ENCODE results near the gene PLXND1.
A peak's percentile ranks its signal among the peaks of the same experiment; 100 is the strongest.

PLXND1 gene

DNA sequence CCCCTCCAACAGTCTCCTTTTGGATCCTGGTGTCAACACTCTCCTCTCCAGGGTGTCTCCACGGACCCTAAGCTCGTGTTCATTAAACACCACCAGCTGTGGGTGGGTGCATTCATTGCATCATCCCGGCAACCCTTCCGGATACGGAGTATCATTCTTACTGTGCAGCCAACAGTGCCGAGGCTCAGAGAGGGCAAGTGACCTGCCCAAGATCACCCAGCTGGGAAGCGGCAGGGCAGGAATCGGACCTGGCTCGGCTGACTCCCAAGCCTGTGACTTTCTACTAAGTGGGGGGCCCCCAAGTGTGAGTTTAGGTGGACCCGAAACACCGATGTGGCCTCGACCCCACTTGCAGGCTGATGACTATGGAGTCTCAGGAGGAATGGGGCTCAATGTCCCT lies 43.1 kb downstream of the PLXND1 start:
- no peak for DNase-seq (ENCODE audit: low read depth)

DNA sequence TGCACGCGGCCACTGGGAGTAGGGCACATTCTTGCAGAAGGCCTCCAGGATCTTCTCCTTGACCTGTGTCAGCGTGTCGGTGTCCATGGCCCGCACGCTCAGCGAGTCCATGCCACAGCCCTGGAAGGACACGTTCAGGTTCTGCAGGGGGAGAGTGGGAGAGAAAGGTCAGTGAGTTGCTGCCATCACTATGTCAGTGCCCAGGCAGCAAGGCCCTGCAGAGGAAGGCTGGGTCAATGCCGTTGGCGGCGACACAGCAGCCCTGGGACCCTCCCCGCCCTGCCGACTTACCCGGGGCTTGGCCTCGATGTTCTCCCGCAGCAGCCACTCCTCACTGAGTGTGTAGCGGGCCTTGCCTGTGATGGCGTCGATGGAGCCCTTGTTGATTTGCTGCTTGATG lies 43.7 kb downstream of the PLXND1 start:
- DNase-seq (ENCODE audit: low read depth), result no peak

DNA sequence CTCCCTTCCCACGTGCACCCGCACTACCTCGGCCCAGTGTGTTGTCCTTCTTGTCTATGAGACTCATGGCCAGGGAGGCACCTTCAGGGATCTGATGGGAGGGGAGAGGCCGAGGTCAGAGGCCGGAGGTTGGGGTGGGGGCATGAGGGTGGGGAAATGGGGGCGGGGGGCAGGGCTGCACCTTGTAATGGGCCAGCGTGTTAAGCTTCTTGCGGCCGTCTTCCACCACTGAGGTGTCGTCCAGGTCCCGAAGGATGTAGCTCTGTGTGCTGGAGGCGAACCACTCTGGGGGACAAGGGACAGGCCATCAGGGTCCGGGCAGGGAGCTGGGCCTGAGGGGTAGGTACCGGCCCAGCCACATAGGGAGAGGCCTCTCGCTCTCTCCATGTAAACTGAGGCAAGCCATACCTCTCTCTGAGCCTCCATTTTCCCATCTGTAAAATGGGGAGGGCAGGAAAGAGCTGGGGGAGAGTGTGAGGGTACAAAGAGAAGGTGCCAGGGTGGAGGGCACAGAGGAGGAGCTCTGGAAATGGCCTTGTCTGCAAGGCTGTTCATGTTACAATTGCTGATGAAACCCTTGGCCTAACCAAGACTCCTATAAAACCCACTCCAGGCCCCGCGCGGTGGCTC lies 44.7 kb downstream of the PLXND1 start:
- no peak for DNase-seq (ENCODE audit: low read depth)

DNA sequence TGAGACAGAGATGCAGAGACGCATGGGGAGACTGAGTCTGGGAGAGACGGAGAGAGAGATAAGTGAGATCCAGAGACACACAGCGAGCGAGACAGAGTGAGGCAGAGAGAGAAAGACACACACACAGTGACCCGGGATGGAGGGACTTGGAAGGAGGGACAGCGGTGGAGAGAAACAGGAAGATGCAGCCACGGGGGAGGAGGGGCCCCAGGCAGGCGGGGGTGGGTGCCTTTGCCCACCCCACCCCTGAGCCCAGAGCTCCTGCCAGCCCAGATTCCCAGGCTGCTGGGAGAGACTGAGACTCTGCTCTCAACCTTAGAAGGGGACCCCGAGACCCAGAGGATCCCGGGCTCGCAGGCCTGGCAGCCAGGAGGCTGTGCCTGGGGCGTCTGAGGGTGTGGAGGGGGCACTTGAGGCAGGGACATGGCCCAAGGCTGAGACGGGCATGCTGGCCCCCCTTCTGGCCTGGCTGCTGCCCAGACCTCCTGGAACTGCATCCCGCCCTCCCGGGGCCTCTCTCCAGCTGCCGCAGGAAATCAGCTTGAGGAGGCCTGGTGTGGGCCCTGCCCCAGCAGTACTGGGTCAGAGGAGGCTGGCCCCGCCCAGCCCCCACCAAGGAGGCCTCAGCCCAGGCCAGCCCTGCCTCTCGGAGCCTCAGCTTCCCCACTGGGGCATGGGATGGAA lies 45.4 kb downstream of the PLXND1 start:
- peak; percentile 12 for DNase-seq (ENCODE audit: low read depth)

DNA sequence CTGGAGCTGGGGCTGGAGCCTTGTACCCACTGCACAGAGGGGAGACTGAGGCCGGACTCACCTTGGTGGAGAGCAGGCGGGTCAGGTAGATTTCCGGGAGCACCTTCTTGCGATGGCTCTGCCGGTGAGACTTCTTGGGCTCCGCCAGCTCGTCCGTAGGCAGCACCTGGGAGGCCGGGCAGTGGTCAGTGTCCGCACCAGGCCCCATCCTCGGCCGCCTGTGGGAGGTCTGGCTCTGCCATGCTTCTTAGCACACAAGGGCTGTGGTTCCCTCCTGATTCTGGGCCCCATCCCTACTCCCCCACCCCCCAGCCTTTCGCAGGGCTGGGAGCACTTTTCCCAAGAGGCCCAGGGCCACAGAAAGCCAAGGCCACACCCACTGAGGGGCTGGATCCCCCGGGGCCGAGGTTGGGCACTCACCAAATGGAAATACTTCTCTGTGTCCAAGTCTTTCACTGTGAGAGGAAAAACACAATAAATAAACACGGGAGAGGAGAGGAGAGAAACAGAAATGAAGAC lies 46.1 kb downstream of the PLXND1 start:
- no peak for DNase-seq (ENCODE audit: low read depth)

DNA sequence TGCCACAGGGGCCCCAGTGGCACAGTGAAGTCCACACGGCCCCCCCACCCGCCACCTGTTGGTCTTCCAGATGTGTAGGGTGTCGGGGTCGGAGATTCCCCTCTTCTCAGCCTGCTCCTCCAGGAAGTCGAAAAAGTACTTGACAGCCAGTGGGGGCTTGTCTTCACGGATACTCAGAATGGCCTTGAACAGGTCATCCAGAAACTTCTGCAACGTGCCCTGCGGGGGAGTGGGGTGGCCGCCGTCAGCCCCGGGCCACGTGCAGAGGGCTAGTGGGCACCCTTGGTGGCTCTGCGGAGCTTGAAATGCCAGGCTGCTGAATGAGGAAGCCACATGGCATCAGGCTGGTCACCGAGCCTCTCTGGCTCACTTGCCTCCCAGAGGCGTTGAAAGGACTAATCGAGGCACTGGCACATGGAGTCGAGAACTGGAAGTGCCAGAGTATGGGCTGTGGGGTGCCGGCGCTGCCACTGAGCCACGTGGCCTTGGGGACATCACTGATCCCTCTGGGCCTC lies 46.9 kb downstream of the PLXND1 start:
- no peak for DNase-seq (ENCODE audit: low read depth)

DNA sequence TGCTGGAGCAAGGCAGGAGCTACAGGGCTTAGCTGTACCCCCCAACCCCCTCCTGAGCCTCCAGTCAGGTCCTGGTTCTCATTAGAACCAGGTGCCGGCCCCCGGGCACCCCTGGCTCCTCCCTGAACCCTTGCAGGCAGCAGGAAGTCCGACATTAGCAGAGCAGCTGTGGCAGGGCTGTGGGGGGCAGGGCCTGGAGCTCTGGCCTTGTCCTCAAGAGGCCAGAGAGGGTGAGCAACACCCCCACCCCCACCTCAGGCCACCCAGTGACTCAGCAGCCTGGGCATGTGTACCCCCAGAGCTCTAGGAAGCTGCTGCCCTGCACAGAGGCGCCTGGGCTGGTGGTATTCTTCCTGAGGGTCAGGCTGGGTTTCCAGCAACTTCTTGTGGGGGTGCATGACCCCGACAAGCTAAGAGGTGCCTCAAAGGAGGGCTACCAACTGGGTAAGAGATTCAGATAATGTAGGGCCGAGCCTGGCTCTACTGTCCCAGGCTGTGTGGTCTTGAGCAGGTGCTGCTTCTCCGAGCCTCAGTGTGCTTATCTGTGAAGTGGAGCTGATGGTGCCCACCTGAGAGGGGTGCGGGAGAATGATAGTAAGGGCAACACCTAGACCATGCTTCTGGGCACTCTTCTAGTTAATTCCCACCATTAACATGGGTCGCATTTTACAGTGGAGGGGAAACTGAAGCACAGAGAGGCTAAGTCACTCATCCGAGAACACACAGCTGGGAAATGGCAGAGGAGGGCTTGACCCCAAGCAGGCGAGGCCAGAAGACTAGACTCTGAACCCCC lies 47.5 kb downstream of the PLXND1 start:
- DNase-seq (ENCODE audit: low read depth), result peak; percentile 54

DNA sequence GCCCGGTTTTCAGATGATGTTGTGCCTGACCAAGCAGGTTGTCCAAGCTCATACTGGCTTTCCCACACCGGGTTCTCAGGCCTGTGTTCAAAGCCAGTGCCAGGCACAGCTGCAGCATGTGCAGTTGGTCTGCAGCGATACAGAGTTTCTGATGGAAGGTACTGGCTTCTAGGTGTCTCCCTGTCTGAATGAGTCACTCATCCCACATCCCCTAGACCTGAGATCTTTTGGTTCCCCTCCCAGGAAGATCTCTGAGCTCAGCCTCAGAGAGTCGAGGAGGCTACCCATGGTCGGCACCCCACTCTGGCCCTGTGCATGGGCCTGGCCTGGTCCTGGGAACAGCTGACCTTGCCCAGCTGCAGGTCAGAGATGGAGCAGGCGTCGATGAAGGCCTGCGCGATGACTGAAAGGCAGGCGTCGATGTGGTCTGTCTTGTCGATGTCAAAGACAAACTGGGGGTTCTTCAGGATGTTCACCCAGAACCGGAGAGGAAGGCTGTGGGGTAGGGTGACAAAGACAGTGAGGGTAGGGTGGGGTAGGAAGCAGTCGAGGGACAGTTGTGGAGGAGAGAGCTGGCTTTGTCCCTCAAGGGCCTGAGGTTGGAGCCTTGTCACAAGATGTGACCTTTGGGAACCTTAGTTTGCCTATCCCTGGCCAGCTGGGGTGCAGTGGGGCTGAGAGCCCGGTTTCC lies 48.2 kb downstream of the PLXND1 start:
- DNase-seq (ENCODE audit: low read depth), result no peak

DNA sequence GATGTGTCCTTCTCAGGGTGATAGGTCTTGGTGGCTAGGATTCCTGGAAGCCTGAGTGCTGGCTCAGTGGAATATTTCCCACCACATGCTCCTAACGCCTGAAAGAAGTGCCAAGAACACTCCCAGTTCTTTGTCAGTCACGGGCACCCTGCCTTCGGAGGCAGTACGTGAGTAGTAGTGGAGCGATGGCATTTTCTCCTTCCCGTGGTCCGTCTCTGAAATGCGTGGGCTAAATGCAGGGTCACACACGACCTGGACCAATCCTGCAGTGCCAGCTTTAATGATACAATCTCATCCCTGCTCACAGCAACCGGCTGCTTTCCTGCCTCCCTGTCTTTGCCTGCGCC lies 49.0 kb downstream of the PLXND1 start:
- DNase-seq (ENCODE audit: low read depth), result no peak

DNA sequence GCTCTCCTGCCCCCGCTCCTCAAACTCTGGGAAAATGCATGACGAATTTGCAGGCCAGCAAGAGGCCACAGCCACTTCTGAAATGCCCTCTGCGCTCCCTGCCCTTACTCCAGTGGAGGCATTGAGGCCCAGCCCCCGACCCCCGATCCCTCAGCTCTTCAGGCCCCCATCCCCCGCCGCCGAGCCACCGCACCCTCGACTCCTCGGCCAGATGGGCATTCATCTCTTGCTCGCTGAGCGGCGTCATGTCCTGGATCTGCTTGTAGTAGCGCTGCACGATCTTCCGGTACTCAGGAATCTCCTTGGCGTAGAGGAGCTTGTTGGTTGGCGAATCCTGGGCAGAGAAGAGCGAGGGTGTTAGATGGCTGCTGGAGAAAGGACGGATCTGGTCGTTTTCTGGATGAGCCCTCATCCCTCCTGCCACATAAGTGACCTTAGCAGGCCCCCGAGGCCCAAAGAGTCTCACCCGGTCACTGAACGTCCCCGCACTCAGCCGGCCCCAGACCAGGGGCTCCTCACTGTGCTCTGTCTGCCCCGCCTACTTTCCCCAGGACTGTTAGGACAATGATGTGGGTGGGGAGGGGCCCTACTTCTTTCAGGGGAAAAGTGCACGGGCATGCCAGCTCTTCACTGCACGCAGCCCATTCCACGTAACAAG lies 49.5 kb downstream of the PLXND1 start:
- no peak for DNase-seq (ENCODE audit: low read depth)

DNA sequence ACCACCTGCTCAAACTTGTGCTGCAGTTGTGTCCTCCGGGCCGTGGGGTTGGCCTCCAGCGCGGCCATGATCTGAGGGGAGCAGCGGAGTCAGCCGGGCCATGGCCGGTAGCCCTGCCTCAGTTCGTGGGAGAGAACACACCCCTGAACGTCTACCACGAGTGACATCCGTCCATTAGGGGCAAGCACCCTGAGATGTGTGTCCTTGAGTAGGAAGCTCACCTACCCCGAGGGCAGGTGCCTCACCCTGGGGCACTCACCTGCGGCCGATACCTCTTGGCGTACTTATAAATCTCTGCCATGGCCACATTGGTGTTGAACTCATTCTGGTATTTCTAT lies 50.1 kb downstream of the PLXND1 start:
- no peak for DNase-seq (ENCODE audit: low read depth)

DNA sequence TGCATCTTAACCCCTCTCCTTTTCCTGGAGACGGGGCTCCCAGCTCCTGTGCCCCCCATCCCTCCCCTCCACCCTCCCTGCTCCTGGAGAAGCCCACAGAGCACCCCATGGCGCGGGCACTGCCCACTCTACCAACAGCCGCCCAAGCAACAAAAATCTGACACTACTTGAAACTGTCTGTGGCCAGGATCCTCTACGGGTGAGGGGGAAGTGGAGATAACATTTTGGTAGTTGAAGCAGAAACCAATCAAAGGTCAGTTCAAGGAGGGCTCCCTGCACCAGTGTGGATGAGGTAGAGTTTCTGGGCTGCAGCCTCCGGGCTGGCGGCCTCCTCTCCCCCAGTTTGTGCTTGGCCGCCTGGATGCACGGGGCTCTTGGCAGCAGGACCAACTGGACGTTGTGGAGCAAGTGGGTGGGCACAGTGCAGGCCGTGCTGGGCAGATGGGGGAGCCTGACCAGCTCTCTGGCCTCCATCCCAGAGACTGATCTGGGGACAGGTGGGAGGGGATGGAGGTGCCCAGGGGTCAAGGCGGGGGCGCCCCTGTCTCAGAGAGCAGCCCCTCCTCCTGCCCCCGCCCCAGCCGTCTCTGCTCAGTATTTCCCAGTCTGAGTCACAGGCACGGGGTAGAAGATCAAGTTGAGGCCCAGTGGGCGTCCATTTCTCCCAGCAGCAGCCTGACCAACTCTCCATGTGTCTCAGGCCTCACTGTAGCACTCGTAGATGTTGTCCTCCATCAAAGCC lies 50.7 kb downstream of the PLXND1 start:
- no peak for DNase-seq (ENCODE audit: low read depth)

DNA sequence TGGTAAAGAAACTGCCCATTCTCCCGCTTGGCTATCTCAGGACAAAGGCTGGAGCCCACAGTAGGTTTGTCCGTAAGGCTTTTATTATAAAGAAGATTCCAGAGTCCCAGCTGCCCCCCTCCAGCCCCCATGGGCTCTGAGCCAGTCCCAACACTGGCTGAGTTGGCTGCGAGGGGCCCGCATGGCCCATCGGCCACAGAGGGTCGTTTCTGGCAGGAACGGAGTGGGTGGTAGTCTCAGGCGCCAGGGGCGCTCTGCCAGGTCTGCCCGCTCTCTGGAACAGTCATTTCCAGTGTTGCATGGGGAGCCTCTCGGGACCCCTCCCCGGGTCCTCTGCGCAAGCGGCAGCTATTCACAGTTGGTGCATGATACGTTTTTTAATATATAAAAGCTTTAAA lies 51.3 kb downstream of the PLXND1 start:
- DNase-seq (ENCODE audit: low read depth), result no peak

DNA sequence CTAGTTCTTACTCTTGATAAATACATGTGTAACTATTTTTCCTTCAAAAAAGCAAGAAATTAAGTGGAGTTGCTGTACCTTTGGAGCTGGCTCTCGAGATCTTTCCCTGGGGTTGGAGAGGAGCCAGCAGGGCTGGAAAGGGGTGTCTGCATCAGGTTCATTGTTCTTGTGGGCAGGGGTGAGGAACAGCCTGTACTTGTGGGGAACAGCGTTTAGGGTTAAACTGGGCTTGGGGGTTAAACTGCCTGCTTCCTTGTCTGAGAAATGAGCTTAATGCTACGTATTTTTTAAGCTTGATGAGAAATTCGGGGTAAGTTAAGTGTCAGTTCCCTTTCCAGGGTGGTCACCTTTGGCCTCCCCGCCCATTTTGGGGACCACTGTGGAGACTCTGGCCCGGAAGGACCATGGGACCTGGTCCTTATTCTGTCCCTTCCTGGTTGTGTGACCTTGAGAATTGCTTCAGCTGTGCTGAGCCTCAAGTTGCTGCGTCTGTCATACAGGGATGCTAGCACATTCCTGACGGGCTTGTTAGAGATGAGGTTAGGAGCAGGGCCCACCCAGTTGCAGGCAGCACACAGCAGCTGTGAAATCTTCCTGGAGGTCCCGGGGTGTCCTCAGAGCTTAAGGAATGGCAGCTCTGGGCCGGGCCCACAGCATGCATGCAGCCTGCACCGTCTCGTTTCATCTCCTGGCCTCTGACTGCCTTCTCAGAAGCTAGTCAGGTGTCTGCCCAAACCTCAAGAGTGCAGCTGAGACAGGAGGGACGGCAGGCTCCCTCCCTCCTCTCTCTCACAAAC lies 51.9 kb downstream of the PLXND1 start:
- DNase-seq (ENCODE audit: low read depth), result no peak

DNA sequence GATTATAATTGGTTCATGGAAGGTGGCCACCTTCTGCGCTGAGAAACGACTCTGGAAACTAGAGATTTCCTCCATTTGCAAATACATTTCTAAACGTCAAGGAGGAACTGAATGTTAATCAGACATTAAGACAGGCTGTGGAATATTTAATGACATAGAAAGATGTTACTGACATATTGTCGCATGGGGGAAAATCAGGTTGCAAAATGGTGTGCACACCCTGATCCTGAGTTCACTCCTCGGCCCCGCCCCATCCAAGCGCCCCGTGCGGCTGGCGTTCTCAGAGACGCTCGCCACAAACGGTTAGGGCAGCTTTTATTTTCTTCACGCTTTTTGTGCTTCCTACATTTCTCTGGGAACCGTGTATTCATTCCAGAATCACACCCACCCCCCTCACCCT lies 52.8 kb downstream of the PLXND1 start:
- DNase-seq (ENCODE audit: low read depth), result no peak

DNA sequence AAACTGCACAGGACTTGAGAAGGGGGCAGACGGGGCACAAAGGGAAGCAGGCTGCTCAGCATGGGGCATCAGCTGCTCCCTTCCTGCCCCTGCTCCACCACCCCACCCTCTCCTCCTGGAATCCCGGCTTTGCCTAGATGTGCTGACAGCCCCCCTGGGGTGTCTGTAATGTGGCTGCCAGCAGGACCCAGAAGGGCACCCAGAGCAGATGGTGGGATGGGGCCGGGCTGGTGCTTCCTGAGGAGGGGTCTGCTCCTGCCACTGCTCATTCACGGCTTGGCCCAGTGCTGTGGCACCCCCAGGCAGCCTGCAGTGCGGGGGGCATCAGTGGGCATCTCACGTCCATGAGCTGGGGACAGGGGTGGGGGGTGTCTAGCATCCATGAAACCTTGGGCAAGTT lies 53.3 kb downstream of the PLXND1 start:
- DNase-seq (ENCODE audit: low read depth), result no peak

DNA sequence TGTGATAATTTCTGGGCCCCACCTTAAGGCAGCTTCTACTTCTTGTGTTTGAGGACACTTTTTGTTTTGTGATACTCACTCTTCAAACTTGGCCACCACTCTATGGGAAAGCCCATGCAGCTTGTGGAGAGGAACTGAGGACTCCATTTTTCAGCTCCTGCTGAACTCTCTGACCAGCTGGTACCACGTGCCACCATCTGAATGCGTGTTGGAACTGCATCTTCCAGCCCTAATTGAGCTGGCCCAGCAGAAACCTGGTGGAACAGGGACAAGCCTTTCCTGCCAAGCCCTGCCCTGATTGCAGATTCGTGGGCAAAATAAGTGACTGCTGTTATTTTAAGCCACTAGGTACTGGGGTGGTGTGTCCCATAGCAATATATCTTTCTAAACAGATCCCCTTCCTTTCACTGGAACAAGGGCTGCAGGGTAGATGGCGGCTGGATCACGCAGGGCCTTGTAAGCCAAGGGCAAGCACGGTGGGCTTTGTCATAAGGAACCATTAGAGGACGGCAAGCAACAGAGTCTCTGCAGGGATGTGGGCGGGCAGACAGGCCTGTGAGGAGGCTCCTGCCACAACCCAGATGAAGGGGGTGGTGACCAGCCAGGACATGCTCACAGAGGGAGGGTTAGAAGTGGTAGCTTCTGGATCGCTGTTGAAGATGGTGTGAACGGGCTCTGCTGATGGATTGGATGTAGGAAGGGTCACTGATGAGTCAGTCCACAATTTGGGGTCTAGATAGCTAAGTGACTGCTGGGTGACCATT lies 54.0 kb downstream of the PLXND1 start:
- no peak for DNase-seq (ENCODE audit: low read depth)

DNA sequence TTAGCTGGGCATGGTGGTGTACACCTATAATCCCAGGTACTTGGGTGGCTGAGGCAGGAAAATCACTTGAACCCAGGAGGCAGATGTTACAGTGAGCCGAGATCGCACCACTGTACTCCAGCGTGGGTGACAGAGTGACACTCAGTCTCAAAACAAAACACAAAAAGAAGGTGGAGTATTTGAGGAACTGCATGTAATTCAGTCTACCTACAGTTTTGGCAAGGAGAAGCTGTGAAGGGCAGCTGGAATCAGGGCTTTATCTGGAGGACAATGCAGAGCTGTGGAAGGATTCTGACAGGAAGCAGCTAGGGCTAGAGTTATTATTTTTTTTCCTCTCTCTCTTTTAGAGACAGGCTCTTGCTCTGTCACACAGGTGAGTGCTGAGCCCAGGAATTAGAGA lies 56.7 kb downstream of the PLXND1 start:
- no peak for DNase-seq (ENCODE audit: low read depth)

DNA sequence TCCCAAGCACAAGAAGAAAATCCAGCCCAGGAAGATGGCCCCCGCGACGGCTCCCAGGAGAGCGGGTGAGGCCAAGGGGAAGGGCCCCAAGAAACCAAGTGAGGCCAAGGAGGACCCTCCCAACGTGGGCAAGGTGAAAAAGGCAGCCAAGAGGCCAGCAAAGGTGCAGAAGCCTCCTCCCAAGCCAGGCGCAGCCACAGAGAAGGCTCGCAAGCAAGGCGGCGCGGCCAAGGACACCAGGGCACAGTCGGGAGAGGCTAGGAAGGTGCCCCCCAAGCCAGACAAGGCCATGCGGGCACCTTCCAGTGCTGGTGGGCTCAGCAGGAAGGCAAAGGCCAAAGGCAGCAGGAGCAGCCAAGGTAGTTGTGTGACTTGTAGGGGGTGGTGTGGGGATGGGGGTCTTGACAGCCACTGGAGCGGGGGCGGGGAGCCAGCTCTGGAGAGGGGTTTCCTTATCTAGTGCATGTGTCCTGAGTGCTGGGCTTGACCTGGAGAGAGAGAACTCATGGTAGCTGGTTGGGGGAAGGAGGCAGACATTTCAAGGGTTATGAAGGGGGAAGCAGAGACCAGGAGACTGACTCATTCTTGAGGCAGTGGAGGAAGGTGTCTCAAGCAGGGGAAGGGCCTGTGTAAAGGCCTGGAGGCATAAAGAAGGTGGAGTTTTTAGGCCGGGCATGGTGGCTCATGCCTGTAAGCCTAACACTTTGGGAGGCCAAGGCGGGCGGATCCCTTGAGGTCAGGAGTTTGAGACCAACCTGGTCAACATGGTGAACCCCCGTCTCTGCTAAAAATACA lies 57.3 kb downstream of the PLXND1 start:
- no peak for DNase-seq (ENCODE audit: low read depth)

Data from HS-27A (cell line).